COLO668 (cell line): ENCODE measurements around the gene EYA2.

ENCODE experiments used
- DNase-seq: peaks from one replicate; lab custom pipeline; 2025; ENCODE audit not compliant: unreplicated experiment; lab: John Stamatoyannopoulos, UW

The EYA2 gene

DNA sequence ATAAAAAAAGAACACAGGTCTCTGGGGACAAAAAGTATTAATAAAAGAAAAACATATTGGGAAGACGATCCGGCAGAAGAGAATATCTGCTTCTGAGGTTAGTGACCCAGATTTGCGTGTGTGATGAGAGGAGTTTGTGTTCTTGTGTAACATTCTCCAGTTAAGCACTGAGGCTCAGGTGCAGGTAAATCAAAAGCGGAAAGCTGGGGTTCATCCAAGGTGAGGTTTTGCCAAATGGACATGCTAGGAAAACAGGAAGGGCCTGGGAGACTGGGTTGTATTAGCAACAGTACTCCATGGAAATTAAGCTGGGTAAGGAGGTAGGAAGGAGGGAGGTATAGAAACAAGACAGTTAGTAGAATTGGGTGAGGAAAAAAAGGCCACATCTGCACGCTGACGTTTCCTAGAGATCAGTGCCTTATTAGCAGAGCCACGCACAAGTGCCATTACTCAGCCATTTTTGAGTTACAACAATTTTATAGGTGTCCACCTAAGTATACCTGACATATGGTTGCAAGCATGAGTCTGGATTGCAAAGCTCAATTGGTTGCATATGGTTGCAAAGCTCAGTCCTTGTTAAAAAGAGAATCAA is 322.3 kb downstream of the EYA2 start:
- no peak for DNase-seq

DNA sequence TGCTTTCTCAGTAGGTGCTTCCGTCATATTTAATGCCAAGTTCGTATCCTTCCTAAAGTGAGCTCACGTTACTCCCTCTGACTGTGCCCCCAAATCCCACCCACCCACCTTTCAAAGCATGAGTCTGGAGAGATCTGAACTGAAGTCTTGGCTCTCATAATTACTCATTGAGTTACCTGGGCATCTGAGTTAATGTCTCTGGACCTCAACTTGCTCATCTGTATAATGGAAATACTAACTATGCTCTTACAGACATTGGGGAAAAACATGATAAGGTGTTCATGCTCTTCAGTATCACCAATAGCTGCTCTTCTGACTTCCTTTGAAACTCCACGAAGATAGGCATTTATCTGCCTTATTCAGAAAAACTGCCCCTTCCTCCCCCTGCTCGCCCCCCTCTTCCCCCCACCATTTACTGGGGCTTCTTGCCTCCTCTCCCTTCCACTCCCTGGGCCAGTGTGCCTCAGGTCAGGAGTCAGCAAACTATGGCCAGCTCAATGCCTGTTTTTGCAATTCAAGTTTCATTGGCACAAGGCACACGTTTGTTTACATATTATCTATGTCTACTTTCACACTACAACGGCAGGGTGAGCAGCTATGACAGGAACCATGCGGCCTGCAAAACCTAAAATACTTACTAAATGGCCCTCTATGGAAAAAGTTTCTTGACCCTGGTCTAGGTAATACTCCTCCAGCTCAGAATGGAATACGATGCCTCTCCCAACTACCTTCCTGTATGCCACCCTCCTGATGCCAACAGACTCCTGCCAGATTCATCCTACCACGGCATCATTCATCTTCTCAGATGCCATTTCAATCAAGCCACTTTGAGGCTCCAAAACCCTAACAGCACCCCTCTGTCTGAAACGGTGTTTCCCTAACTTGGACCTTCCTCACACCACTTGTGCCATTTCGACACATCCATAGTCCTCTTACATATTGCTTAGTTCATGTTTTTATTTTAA is 323.1 kb downstream of the EYA2 start:
- DNase-seq: no peak

- peak; percentile 49 for DNase-seq
Measured at GRCh38 chr20:47220161-47220582, 325.5 kb downstream of the EYA2 start.

- no peak for DNase-seq
Measured at GRCh38 chr20:47221036-47221625, 326.5 kb downstream of the EYA2 start.

DNA sequence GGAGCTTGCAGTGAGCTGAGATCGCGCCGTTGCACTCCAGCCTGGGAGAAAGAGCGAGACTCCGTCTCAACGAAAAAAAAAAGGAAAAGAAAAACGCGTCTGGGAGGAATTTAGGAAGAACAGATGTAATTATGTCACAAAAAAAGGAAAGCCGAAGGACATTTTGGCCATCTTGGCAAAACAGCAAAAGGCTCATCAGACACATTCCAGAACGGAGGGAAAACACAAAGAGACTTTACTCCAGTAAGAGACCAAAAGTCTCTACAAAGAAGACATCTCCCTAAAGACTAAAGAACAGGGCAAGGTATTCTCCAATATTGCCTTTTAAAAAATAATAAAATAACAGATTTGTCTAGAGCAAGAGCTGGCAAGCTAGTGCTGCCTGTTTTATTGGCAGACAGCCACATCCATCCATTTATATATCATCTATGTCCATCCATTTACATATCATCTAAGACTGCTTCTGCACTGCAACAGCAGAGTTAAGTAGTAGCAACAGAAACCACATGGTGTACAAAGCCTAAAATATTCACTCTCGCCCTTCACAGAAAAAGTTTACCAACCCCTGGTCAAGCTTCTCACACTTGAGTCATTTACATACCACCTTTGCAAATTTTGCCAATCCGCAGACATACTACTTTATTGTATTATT is 328.0 kb downstream of the EYA2 start:
- DNase-seq: no peak

DNA sequence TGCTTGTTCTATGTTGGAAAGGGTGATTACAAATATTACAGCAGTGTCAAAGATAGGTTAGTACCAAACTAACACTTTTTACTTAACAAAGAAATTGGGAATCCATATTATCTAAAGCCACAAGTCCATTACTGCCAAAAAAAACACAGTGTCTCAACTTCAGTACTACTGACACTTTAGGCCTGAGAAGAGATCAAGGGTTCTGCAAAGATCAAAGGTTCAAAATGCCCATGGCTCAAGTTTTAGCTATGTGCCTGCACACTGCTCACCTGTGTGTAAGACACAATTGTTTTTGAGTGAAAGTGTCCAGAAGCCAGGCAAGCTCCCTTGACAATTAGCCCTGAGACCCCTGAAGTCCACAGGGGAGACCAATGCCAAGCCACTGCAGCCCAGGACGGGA is 329.3 kb downstream of the EYA2 start:
- no peak for DNase-seq

- DNase-seq: no peak
Measured at GRCh38 chr20:47224300-47224791, 329.7 kb downstream of the EYA2 start.

DNA sequence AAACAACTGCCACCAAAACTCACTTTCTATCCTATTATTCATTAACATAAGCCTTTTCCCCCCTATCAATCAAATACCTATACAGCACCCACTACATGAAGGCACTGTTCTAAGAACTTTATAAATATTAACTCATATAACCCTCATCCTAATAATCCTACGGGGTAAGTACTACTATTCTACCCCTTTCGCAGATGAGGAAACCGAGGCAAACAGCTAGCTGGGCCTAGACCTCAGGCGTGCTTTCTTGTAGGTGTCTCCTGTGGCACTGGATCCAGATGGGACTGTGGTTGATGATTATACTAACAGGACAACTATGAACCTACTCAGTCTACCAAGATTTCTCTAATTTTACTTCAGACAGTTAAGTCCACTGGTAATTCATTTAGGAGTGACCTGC is 330.2 kb downstream of the EYA2 start:
- DNase-seq: no peak

- no peak for DNase-seq
Measured at GRCh38 chr20:47225458-47225857, 330.8 kb downstream of the EYA2 start.

DNA sequence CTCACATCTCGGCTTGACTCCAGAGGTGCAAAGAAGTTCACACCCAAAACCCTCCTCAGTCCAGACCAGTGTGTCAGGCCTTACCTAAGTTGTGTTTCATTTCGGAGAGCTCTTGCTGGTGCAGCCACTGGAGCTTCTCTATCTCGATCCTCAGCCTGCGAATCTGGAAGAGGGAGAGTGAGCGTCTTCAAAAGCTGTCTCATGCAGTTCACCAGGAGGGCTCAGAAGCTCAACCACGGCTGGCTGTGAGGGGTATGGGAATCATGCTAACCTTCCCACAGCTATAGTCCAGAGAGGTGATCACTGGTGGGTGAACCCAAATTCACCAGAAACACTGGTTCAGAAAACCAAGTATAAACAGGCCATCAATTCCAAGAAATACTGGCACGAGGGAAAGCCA is 332.5 kb downstream of the EYA2 start:
- DNase-seq: no peak

- no peak for DNase-seq
Measured at GRCh38 chr20:47227576-47227975, 332.9 kb downstream of the EYA2 start.

GRCh38 chr20:47228654-47229053 is 334.0 kb downstream of the EYA2 start:
- no peak for DNase-seq

DNA sequence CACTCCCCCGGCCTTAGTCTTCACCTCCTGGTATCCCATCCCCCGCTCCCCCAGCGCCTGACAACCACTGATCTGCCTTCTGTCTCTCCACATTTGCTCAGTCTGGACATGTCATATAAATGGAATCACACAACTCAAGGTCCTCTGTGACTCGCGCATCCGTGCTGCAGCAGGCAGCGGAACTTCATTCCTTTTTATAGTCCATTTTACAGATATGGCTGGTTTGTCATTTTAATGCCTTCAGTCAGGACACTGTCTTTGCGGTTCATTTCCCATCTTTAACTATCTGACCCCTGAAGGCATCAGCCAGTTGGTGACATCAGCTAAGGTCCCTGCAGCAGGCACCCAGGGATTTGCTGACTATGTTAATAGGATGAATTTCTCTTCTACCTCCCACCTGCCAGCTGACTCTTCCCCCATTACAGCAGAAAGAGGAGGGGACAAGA is 336.2 kb downstream of the EYA2 start:
- DNase-seq: no peak

GRCh38 chr20:47231382-47232039 is 336.9 kb downstream of the EYA2 start:
- no peak for DNase-seq

- no peak for DNase-seq
Measured at GRCh38 chr20:47232518-47232917, 337.9 kb downstream of the EYA2 start.

DNA sequence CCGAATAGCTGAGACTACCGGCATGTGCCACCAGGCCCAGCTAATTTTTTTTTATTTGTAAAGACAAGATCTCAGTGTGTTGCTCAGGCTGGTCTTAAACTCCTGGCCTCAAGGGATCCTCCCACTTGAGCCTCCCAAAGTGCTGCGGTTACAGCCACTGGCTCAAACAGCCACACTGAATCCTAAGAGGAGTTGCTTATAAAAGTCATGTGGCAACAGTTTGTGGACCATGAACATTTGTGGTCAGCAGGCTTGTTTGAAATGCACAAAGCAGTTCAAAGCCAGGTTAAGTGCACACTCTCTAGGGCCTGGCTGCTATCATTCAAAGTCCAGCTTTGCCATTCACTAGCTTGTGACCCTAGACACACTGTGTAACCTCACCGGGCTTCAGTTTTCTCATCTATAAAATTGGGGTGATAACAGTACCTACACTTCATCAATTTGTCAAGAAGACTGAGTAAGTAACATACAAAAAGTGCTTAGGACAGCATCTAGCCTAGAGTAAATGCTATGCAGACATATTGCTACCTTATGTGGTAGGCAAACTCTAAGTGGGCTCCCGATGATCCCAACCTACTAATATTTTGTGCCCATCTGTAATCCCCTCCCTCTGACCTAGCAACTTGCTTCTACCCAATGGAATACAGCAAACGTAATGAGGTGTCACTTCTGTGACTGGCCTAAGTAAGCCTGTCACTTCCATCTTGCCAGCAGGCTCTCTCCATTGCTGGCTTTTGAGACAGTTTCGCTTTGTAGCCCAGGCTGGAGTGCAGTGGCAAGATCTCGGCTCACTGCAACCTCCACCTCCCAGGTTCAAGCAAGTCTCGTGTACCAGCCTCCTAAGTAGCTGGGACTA is 338.9 kb downstream of the EYA2 start:
- no peak for DNase-seq

DNA sequence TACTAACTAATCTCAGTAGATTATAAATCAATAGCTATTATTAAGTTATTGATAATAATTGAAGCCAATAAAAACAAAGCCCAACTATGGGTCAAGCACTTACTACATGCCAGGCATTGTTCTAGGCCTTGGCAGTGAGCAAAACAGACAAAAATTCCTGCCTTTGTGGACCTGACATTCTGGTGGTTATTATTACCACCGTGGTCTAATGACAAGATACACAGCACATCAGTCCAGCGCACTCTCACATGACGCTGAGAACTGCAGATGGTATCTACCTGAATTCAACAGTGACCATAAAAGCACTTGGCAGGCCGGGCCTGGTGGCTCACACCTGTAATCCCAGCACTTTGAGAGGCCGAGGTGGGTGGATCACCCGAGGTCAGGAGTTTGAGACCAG is 340.5 kb downstream of the EYA2 start:
- DNase-seq: no peak

- DNase-seq: no peak
Measured at GRCh38 chr20:47235853-47236638, 341.4 kb downstream of the EYA2 start.

- no peak for DNase-seq
Measured at GRCh38 chr20:47236639-47236900, 341.9 kb downstream of the EYA2 start.
